Loucy (cell line): ENCODE results near the gene NAA38.

Experiments
- CTCF ChIP-seq: fragments of 200-600 bp; sonication (generic); conservative IDR thresholded peaks from 2 replicates; pipeline ENCODE4 v1.5.1; 2014; ENCODE audit warnings: mild to moderate bottlenecking, antibody characterized with exemption, low read length
- EZH2phosphoT487 ChIP-seq: fragments of 200-600 bp; IDR thresholded peaks from 2 replicates; pipeline ENCODE4 v1.6.1; 2018; ENCODE audit warnings: antibody characterized with exemption, mild to moderate bottlenecking, moderate library complexity, borderline replicate concordance

- TF ChIP-seq CTCF, result no peak
- no peak for TF ChIP-seq EZH2phosphoT487
Measured at GRCh38 chr17:7849130-7849750, 8.1 kb downstream of the NAA38 start.
